H9 (cell line): ENCODE data around the gene GIMAP7. TPM values are rescaled to one million over a fixed set of nuclear protein-coding genes. Genes with fewer than 3 reads are reported as not detected.

Experiments
- DNase-seq: peaks from one replicate; pipeline ENCODE4 v3.0.0-alpha.2; 2017
- H2AFZ ChIP-seq: one replicate; pipeline ENCODE4 v1.6.1; 2013; ENCODE audit warnings: mild to moderate bottlenecking, low read length, control low read depth, moderate library complexity
- H2AK5ac ChIP-seq: 2 replicates; pipeline ENCODE4 v1.6.1; 2013; ENCODE audit warnings: low read length, control low read depth, mixed read lengths; ENCODE audit not compliant: insufficient read length
- H2BK120ac ChIP-seq: one replicate; pipeline ENCODE4 v1.6.1; 2013; ENCODE audit warnings: low read depth, mild to moderate bottlenecking, low read length, control low read depth, inconsistent platforms; ENCODE audit not compliant: poor library complexity, severe bottlenecking
- H2BK12ac ChIP-seq: 2 replicates; pipeline ENCODE4 v1.6.1; 2013; ENCODE audit warnings: low read length, control low read depth, mixed read lengths, low read depth; ENCODE audit not compliant: insufficient read length
- H2BK15ac ChIP-seq: 2 replicates; pipeline ENCODE4 v1.6.1; 2013; ENCODE audit warnings: low read depth, low read length, control low read depth
- H2BK20ac ChIP-seq: one replicate; pipeline ENCODE4 v1.6.1; 2013; ENCODE audit warnings: low read depth, mild to moderate bottlenecking, low read length, control low read depth, inconsistent platforms; ENCODE audit not compliant: poor library complexity, severe bottlenecking
- H2BK5ac ChIP-seq: 2 replicates; pipeline ENCODE4 v1.6.1; 2013; ENCODE audit warnings: low read length, control low read depth, mixed read lengths; ENCODE audit not compliant: insufficient read length
- H3K14ac ChIP-seq: 2 replicates; pipeline ENCODE4 v1.6.1; 2013; ENCODE audit warnings: low read length, control low read depth; ENCODE audit not compliant: insufficient read depth
- H3K18ac ChIP-seq: 2 replicates; pipeline ENCODE4 v1.6.1; 2013; ENCODE audit warnings: low read depth, mild to moderate bottlenecking, mixed read lengths, low read length, control low read depth; ENCODE audit not compliant: insufficient read length
- H3K23ac ChIP-seq: 2 replicates; pipeline ENCODE4 v1.6.1; 2013; ENCODE audit warnings: low read length, control low read depth, mixed read lengths, low read depth; ENCODE audit not compliant: insufficient read length
- H3K23me2 ChIP-seq: 2 replicates; pipeline ENCODE4 v1.6.1; 2013; ENCODE audit warnings: low read depth, mild to moderate bottlenecking, mixed read lengths, low read length, control low read depth; ENCODE audit not compliant: insufficient read length, poor library complexity, severe bottlenecking
- H3K27ac ChIP-seq: 2 replicates; pipeline ENCODE4 v1.5.1; 2013; ENCODE audit warnings: low read length, control low read depth, mixed read lengths, low read depth; ENCODE audit not compliant: insufficient read length
- H3K27me3 ChIP-seq: 2 replicates; pipeline ENCODE4 v1.6.1; 2013; ENCODE audit warnings: low read length, control low read depth, inconsistent platforms; ENCODE audit not compliant: insufficient read depth
- H3K4ac ChIP-seq: 2 replicates; pipeline ENCODE4 v1.6.1; 2013; ENCODE audit warnings: low read depth, mild to moderate bottlenecking, control low read depth, inconsistent platforms, low read length, moderate library complexity
- H3K4me1 ChIP-seq: 2 replicates; pipeline ENCODE4 v1.6.1; 2013; ENCODE audit warnings: low read length, control low read depth, inconsistent platforms; ENCODE audit not compliant: insufficient read depth
- H3K4me2 ChIP-seq: 2 replicates; pipeline ENCODE4 v1.6.1; 2013; ENCODE audit warnings: low read length, control low read depth, mixed read lengths; ENCODE audit not compliant: insufficient read length, insufficient read depth
- H3K56ac ChIP-seq: 2 replicates; pipeline ENCODE4 v1.6.1; 2013; ENCODE audit warnings: low read depth, mild to moderate bottlenecking, mixed read lengths, low read length, control low read depth; ENCODE audit not compliant: insufficient read length
- H3K79me1 ChIP-seq: 2 replicates; pipeline ENCODE4 v1.6.1; 2013; ENCODE audit warnings: low read depth, mild to moderate bottlenecking, moderate library complexity, low read length, control low read depth, inconsistent platforms; ENCODE audit not compliant: insufficient read depth, poor library complexity, severe bottlenecking
- H3K79me2 ChIP-seq: 2 replicates; pipeline ENCODE4 v1.6.1; 2013; ENCODE audit warnings: low read length, control low read depth, inconsistent platforms; ENCODE audit not compliant: insufficient read depth
- H3K9ac ChIP-seq: 2 replicates; pipeline ENCODE4 v1.6.1; 2013; ENCODE audit warnings: low read length, control low read depth, mixed read lengths; ENCODE audit not compliant: insufficient read length; ENCODE audit errors: extremely low read depth
- H3K9me3 ChIP-seq: one replicate; pipeline ENCODE4 v1.6.1; 2013; ENCODE audit warnings: low read depth, low read length, inconsistent platforms; ENCODE audit not compliant: control insufficient read depth
- H3T11ph ChIP-seq: one replicate; pipeline ENCODE4 v1.6.1; 2013; ENCODE audit warnings: mild to moderate bottlenecking, low read length, control low read depth, inconsistent platforms
- H4K20me1 ChIP-seq: one replicate; pipeline ENCODE4 v1.6.1; 2013; ENCODE audit not compliant: control insufficient read depth, insufficient read length, insufficient read depth
- H4K5ac ChIP-seq: 2 replicates; pipeline ENCODE4 v1.6.1; 2013; ENCODE audit warnings: low read depth, mild to moderate bottlenecking, mixed read lengths, low read length, control low read depth; ENCODE audit not compliant: insufficient read length
- H4K8ac ChIP-seq: replicated peaks from 2 replicates; pipeline ENCODE4 v1.6.1; 2013; ENCODE audit warnings: low read length, control low read depth, mixed read lengths, low read depth; ENCODE audit not compliant: insufficient read length
- H4K91ac ChIP-seq: 2 replicates; pipeline ENCODE4 v1.6.1; 2013; ENCODE audit warnings: low read depth, mild to moderate bottlenecking, moderate library complexity, mixed read lengths, low read length, control low read depth; ENCODE audit not compliant: insufficient read length
- H3K27ac Mint-ChIP-seq, 3 experiments: 2 replicates in 2 of 3; 3 replicates in 1 of 3; pipeline ENCODE4 v1.8.0; 2020 to 2021; ENCODE audit warnings: mixed read lengths in 3 of 3, mild to moderate bottlenecking in 1 of 3, moderate library complexity in 1 of 3
- H3K27me3 Mint-ChIP-seq: 2 replicates; pipeline ENCODE4 v1.8.0; 2021; ENCODE audit warnings: low read depth, mild to moderate bottlenecking, moderate library complexity, mixed read lengths
- H3K36me3 Mint-ChIP-seq, 3 experiments: 2 replicates in 2 of 3; 3 replicates in 1 of 3; pipeline ENCODE4 v1.8.0; 2020 to 2021; ENCODE audit warnings: low read depth in 3 of 3, mixed read lengths in 3 of 3; ENCODE audit not compliant: insufficient read depth in 1 of 3
- H3K4me1 Mint-ChIP-seq, 2 experiments: 2 replicates each; pipeline ENCODE4 v1.8.0; 2020; ENCODE audit warnings: mixed read lengths in 2 of 2
- H3K4me3 Mint-ChIP-seq, 2 experiments: 2 replicates in 1 of 2; 3 replicates in 1 of 2; pipeline ENCODE4 v1.8.0; 2020 to 2021; ENCODE audit warnings: mild to moderate bottlenecking in 2 of 2, mixed read lengths in 2 of 2, moderate library complexity in 1 of 2
- H3K9me3 Mint-ChIP-seq, 2 experiments: 2 replicates in 1 of 2; 3 replicates in 1 of 2; pipeline ENCODE4 v1.8.0; 2020; ENCODE audit warnings: mild to moderate bottlenecking in 2 of 2, mixed read lengths in 2 of 2, moderate library complexity in 1 of 2
- CTCF ChIP-seq: fragments of 200-600 bp; sonication (generic); conservative IDR thresholded peaks from 3 replicates; pipeline ENCODE4 v1.8.0; 2021; ENCODE audit warnings: antibody characterized with exemption, mild to moderate bottlenecking
- WGBS: extraction: QIAGEN DNeasy Blood & Tissue Kit; methylation state at CpG from one replicate; pipeline ENCODE4 v1.1.7; 2013; ENCODE audit warnings: missing lambda C conversion rate, low lambda C conversion rate, mixed read lengths; ENCODE audit not compliant: insufficient read length; ENCODE audit errors: extremely low coverage; 5-methylcytosine and 5-hydroxymethylcytosine counted together
- total RNA-seq: library from RNA; stranded (reverse); gene quantifications from 2 replicates; pipeline ENCODE4 v1.2.1, GENCODE V29; 2021

The GIMAP7 gene
- total RNA-seq, 1 experiment from 2014 or later: not detected

GRCh38 chr7:150524018-150524417 lies 9.3 kb downstream of the GIMAP7 start:
- H3K36me3 Mint-ChIP-seq: no peaks in the 10 kb centered on the region; a peak in 2 of 7 replicates
- Histone ChIP-seq H3K4me2 (no peak overlapping the region), H2BK15ac (no peak overlapping the region)

More at GRCh38 chr7:150524018-150524417, 9.3 kb downstream of the GIMAP7 start:
- no peak overlapping the region for H3K27ac ChIP-seq
- H4K91ac ChIP-seq: no peak overlapping the region
- Mint-ChIP-seq H3K9me3 (peaks cover 7 to 14% of the 10 kb centered on the region in 2 experiments; a peak in 4 of 5 replicates), H3K4me3 (no peak overlapping the region), H3K27me3 (peaks cover 13% of the 10 kb centered on the region), H3K4me1 (peaks cover 28 to 30% of the 10 kb centered on the region in 2 experiments), H3K27ac (no peak overlapping the region; a peak in 1 of 7 replicates)
- no peak overlapping the region for H2BK5ac ChIP-seq
- no peak overlapping the region for H3K18ac ChIP-seq
- no peak overlapping the region for H3T11ph ChIP-seq
- no peak overlapping the region for H2AK5ac ChIP-seq
- no peak overlapping the region for H3K9ac ChIP-seq
- no peaks in the 10 kb centered on the region; the same call in 1 of the 2 replicates for H3K27me3 ChIP-seq
- H4K20me1 ChIP-seq: no peaks in the 10 kb centered on the region
- no peak for DNase-seq
- no peaks in the 10 kb centered on the region for H3K23me2 ChIP-seq
- H2BK120ac ChIP-seq: no peak overlapping the region
- WGBS: no CpG with 5 or more reads among the region's 2 CpGs
- no peaks in the 10 kb centered on the region for H3K79me1 ChIP-seq
- H4K8ac ChIP-seq: no peak overlapping the region
- H3K4ac ChIP-seq: no peak overlapping the region
- no peaks in the 10 kb centered on the region for H3K9me3 ChIP-seq
- no peak overlapping the region for H2BK20ac ChIP-seq
- no peak overlapping the region for H3K56ac ChIP-seq
- H3K14ac ChIP-seq: no peak overlapping the region
- H2AFZ ChIP-seq: no peak overlapping the region
- no peak for TF ChIP-seq CTCF
- H3K23ac ChIP-seq: no peak overlapping the region
- H4K5ac ChIP-seq: no peak overlapping the region
- H2BK12ac ChIP-seq: no peak overlapping the region
- H3K4me1 ChIP-seq: 0 out of 2 replicates have a peak, but pooled peaks cover 4% of the 10 kb centered on the region
- no peaks in the 10 kb centered on the region for H3K79me2 ChIP-seq
